SK-N-SH (cell line): ENCODE results near the gene PKIB.

Experiments used
- NRF1 ChIP-seq: IDR thresholded peaks from 2 replicates; pipeline ENCODE4 v1.6.1; 2012; ENCODE audit warnings: low read depth, mild to moderate bottlenecking, low read length
- SMC3 ChIP-seq: IDR thresholded peaks from 2 replicates; pipeline ENCODE4 v1.6.1; 2012; ENCODE audit warnings: low read depth, low read length, improper control_type of control experiment
- USF2 ChIP-seq: fragments of 150-350 bp; IDR thresholded peaks from 2 replicates; pipeline ENCODE4 v1.6.1; 2017; ENCODE audit warnings: antibody characterized with exemption, low read length, low read depth, borderline replicate concordance
- TF ChIP-seq, protein P1 (sequence below): fragments of 200-600 bp; sonication (generic); IDR thresholded peaks from 2 replicates; pipeline ENCODE4 v1.6.1; 2017; ENCODE audit warnings: antibody characterized with exemption, mild to moderate bottlenecking, moderate library complexity

DNA sequence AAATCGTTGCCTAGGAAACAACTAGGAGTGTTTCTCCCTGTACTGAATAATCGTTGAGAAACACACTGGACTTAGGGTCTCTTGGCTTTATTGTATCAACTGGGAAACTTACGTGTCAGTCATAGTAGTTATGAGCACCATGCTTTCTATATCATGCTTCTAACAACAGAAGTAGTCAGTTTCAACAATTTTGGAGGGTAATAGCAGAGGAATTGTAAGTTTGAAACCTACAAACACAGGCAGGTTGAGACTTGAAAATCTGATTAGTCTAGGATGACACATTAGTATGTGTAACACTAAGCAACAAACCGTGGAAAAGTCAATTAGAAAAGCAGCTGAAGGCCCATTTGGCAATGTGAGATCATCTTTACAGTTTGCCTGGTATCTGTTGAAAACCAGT lies 125.4 kb downstream of the PKIB start:
- TF ChIP-seq, protein P1, sequence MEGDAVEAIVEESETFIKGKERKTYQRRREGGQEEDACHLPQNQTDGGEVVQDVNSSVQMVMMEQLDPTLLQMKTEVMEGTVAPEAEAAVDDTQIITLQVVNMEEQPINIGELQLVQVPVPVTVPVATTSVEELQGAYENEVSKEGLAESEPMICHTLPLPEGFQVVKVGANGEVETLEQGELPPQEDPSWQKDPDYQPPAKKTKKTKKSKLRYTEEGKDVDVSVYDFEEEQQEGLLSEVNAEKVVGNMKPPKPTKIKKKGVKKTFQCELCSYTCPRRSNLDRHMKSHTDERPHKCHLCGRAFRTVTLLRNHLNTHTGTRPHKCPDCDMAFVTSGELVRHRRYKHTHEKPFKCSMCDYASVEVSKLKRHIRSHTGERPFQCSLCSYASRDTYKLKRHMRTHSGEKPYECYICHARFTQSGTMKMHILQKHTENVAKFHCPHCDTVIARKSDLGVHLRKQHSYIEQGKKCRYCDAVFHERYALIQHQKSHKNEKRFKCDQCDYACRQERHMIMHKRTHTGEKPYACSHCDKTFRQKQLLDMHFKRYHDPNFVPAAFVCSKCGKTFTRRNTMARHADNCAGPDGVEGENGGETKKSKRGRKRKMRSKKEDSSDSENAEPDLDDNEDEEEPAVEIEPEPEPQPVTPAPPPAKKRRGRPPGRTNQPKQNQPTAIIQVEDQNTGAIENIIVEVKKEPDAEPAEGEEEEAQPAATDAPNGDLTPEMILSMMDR, result no peak
- TF ChIP-seq USF2 (no peak), NRF1 (no peak), SMC3 (no peak)
